Testis (tissue), 2 donors: ENCODE results near the gene SCRG1.

Experiments
- CTCF ChIP-seq, 3 experiments: fragments of 450-650 bp in 2 of 3; fragments of 200-600 bp in 1 of 3; sonication (generic) in 1 of 3; IDR thresholded peaks; one replicate each; pipeline ENCODE4 v1.5.1; 2016 to 2019; ENCODE audit warnings: antibody characterized with exemption in 3 of 3, mild to moderate bottlenecking in 2 of 3, moderate library complexity in 1 of 3
- POLR2A ChIP-seq: fragments of 450-650 bp; IDR thresholded peaks from one replicate; pipeline ENCODE4 v1.6.1; 2017; ENCODE audit warnings: antibody characterized with exemption, mild to moderate bottlenecking, moderate library complexity

- TF ChIP-seq POLR2A: no peak
- TF ChIP-seq CTCF (IDR thresholded peaks at IDR 0.05): no peak
These were observed 36.2 kb downstream of the SCRG1 start for GRCh38 chr4:173362666-173363065.
